ENCODE measurements around the gene NFIB.

The NFIB gene

DNA sequence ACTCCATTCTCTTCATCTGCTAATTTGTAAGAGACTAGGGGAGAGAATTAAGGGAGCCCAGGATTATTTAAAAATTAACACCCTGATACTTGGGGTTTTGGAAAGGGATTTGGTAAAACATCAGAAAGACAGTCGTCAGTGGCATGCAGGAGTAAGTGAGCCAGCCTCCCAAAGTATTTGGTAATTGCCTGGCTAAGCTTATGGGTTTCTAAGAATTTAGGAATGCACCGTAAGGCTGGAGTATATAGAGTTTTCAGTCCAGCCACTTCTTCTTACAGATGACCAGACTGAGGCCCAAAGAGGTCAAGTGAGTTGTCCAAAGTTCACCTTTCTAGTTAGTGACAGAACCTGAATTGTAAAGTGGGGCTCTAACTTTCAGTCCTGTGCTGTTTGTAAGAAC lies 25.8 kb upstream of the NFIB start:
- H3K27me3 Mint-ChIP-seq (ENCODE audit: low read depth) = peaks cover 10% of the 10 kb centered on the region
- H3K9me3 Mint-ChIP-seq = no peaks in the 10 kb centered on the region
- no peaks in the 10 kb centered on the region for H3K4me1 Mint-ChIP-seq (ENCODE audit: low read depth)
- H3K27ac Mint-ChIP-seq = no peak overlapping the region
- H3K36me3 Mint-ChIP-seq (ENCODE audit: low read depth) = no peaks in the 10 kb centered on the region
- H3K4me3 Mint-ChIP-seq = no peak overlapping the region

- Mint-ChIP-seq H3K27me3 (ENCODE audit: low read depth) (peaks cover 15% of the 10 kb centered on the region), H3K27ac (no peak overlapping the region), H3K36me3 (ENCODE audit: low read depth) (no peaks in the 10 kb centered on the region), H3K4me1 (ENCODE audit: low read depth) (no peaks in the 10 kb centered on the region), H3K4me3 (no peak overlapping the region), H3K9me3 (no peaks in the 10 kb centered on the region)
These were observed 23.7 kb upstream of the NFIB start for GRCh38 chr9:14337615-14338014.

DNA sequence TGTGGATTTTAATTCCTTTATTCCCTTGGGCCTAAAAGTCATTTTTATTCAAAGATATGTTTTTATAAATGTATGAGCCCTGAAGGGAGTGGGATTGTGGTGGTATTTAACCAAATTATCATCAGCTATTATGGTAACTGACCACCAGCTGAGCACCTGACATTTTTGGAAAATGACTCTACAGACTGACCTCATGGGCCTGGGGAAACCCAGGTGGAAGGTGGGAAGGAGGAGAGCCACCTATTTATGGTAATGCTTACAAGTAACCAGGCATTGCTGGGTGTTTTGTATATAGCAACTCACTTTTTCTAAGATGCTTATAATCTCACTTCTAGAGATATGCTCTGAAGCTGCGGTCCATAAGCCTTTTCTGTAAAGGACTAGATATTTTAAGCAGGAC lies 22.3 kb upstream of the NFIB start:
- Mint-ChIP-seq H3K27ac (no peak overlapping the region), H3K27me3 (ENCODE audit: low read depth) (peaks cover 16% of the 10 kb centered on the region), H3K4me3 (no peak overlapping the region), H3K9me3 (no peaks in the 10 kb centered on the region), H3K4me1 (ENCODE audit: low read depth) (no peaks in the 10 kb centered on the region), H3K36me3 (ENCODE audit: low read depth) (no peaks in the 10 kb centered on the region)

DNA sequence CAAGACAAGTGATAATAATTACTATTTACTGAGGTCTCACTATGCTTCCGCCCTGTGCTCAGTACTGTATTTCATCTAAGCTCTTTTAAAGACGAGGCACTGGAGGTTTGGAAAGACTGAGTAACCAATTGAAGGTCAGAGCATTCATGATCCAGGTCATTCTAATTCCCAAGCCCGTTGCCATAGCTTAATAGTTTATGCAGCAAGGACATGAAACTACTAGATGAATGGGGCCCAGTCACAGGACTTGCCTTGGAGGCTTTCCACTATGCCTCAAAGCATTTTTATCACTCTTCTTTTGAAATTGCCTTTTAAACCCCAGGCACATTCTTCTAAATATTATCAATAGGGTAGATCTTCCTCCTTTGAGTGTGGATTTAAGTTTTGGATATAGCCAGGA lies 17.2 kb upstream of the NFIB start:
- H3K27me3 Mint-ChIP-seq (ENCODE audit: low read depth) = peaks cover 42% of the 10 kb centered on the region
- H3K4me3 Mint-ChIP-seq = no peak overlapping the region
- H3K9me3 Mint-ChIP-seq = no peaks in the 10 kb centered on the region
- no peaks in the 10 kb centered on the region for H3K4me1 Mint-ChIP-seq (ENCODE audit: low read depth)
- no peak overlapping the region for H3K27ac Mint-ChIP-seq
- H3K36me3 Mint-ChIP-seq (ENCODE audit: low read depth) = no peaks in the 10 kb centered on the region

GRCh38 chr9:14327036-14327435 lies 13.1 kb upstream of the NFIB start:
- H3K4me1 Mint-ChIP-seq (ENCODE audit: low read depth) = peaks cover 5% of the 10 kb centered on the region
- H3K36me3 Mint-ChIP-seq (ENCODE audit: low read depth) = peaks cover 2% of the 10 kb centered on the region
- no peaks in the 10 kb centered on the region for H3K9me3 Mint-ChIP-seq
- peaks cover 54% of the 10 kb centered on the region for H3K27me3 Mint-ChIP-seq (ENCODE audit: low read depth)
- H3K27ac Mint-ChIP-seq = no peak overlapping the region
- no peak overlapping the region for H3K4me3 Mint-ChIP-seq

GRCh38 chr9:14326264-14326826 lies 12.4 kb upstream of the NFIB start:
- Mint-ChIP-seq H3K27me3 (ENCODE audit: low read depth) (peaks cover 59% of the 10 kb centered on the region), H3K36me3 (ENCODE audit: low read depth) (peaks cover 2% of the 10 kb centered on the region), H3K4me1 (ENCODE audit: low read depth) (peaks cover 9% of the 10 kb centered on the region), H3K9me3 (no peaks in the 10 kb centered on the region), H3K4me3 (no peak overlapping the region), H3K27ac (no peak overlapping the region)

- Mint-ChIP-seq H3K4me1 (ENCODE audit: low read depth) (peaks cover 9% of the 10 kb centered on the region), H3K27ac (no peak overlapping the region), H3K36me3 (ENCODE audit: low read depth) (peaks cover 2% of the 10 kb centered on the region), H3K4me3 (no peak overlapping the region), H3K9me3 (no peaks in the 10 kb centered on the region), H3K27me3 (ENCODE audit: low read depth) (peaks cover 62% of the 10 kb centered on the region)
These were observed 11.2 kb upstream of the NFIB start for GRCh38 chr9:14325147-14325546.

DNA sequence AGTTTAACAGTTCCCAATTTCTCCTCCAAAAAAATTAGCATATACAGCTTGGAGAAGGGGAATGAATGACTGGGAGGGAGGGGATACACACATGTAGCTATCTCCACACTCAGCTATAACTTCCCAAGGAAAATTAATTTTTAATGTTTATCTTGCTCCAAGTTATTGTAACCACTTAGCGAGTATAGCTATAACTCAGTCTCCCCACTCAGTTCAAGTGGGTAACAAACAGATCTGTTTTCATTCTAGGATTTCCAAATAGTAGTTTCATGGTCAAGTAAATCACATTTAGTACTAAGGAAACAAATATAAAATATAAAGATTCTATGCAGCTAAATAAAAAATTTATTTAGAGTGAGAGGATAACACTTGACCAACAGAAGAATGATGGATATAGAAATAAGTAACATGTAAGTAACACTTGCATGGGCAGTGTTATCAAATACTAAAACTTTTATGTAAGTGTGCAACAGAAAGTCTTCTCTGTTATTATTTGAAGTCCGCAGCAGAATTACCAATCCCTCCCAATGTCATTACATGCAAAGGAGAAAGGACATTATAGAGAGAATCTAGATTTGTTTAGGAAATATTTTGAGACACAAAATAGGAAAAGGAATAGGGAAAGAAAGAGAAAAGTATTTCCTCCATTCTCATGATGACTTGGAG lies 10.2 kb upstream of the NFIB start:
- peaks cover 61% of the 10 kb centered on the region for H3K27me3 Mint-ChIP-seq (ENCODE audit: low read depth)
- H3K36me3 Mint-ChIP-seq (ENCODE audit: low read depth) = peaks cover 2% of the 10 kb centered on the region
- no peaks in the 10 kb centered on the region for H3K9me3 Mint-ChIP-seq
- no peak overlapping the region for H3K4me3 Mint-ChIP-seq
- H3K27ac Mint-ChIP-seq = no peak overlapping the region
- H3K4me1 Mint-ChIP-seq (ENCODE audit: low read depth) = peaks cover 9% of the 10 kb centered on the region

GRCh38 chr9:14323083-14323971 lies 9.4 kb upstream of the NFIB start:
- Mint-ChIP-seq H3K9me3 (no peaks in the 10 kb centered on the region), H3K27me3 (ENCODE audit: low read depth) (peaks cover 65% of the 10 kb centered on the region), H3K4me1 (ENCODE audit: low read depth) (peaks cover 9% of the 10 kb centered on the region), H3K4me3 (peak overlapping the region; percentile 81), H3K27ac (peak overlapping the region; percentile 37), H3K36me3 (ENCODE audit: low read depth) (peaks cover 2% of the 10 kb centered on the region)

DNA sequence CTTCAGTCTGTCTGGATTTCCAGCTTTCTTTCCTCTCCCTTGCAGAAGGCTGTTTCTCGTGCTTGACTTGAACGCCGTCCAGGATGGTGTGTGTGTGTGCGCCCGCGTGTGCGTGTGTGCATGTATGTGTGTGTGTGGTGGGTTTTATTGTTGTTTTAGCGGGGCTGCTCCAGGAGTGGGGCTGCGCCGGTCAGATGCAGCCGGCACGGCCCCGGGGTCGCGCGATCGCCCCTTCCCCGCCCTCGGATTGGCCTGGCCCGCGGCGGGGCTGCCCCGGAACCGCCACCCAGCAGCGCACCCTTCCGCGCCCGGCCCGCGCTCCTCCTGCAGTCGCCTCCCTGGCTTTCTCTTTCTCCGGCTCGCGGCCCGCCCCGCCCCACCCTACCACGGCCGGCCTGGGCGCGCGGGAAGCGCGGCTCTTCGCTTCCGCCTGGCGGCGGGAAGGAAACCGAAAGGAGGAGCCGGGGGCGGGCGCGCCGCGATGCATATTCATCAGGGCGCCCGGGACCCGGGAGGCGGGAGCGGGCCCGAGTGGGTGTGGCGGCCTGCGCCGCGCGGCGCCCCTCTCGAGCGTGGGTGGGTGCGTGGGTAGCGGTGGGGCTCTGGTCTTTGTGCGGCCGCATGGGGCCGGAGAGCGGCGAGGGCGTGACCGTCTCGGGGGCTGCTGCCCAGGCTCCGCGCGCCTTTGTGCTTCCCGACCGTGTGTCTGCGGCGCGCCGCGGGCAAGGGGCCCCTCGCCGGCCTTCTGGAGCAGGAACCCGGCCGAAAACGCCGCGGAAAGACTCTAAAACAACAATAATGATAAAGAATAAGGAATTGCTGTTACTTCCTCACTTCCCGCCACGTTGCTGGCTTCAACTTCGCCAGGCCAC lies 8.5 kb upstream of the NFIB start:
- H3K4me3 Mint-ChIP-seq = peak overlapping the region; percentile 86
- H3K27me3 Mint-ChIP-seq (ENCODE audit: low read depth) = peaks cover 70% of the 10 kb centered on the region
- peaks cover 9% of the 10 kb centered on the region for H3K4me1 Mint-ChIP-seq (ENCODE audit: low read depth)
- peaks cover 2% of the 10 kb centered on the region for H3K36me3 Mint-ChIP-seq (ENCODE audit: low read depth)
- no peaks in the 10 kb centered on the region for H3K9me3 Mint-ChIP-seq
- H3K27ac Mint-ChIP-seq = peak overlapping the region; percentile 81

DNA sequence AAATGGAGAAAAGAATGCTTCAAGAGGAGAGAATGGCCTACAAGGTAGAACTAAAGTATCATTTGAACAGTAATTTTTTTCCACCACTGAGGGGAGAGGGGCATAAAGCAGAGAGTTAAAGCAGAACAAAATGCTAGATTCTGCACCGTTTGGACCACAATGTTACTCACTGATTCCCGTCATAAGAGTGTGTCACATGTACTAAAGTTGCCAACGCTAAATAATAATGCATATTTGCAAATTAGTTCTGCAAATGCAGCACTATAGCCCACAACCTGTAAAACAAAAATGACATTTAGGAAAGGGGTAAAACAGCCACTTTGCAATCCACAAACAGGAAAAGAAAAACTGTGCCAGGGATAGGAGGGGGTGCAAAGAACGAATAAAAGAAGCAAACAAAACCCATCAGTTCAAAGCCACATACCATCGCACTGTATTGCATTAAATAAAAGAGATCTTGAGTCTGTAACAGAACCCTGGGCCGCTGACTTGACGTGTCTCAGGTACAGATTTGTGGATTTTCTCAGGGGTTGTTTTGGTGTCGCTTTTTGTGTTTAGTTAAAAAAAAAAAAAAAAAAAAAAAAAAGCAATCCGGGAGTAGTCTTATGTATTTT lies 7.7 kb upstream of the NFIB start:
- no peaks in the 10 kb centered on the region for H3K9me3 Mint-ChIP-seq
- H3K27me3 Mint-ChIP-seq (ENCODE audit: low read depth) = peaks cover 70% of the 10 kb centered on the region
- H3K36me3 Mint-ChIP-seq (ENCODE audit: low read depth) = peaks cover 2% of the 10 kb centered on the region
- H3K27ac Mint-ChIP-seq = peak overlapping the region; percentile 81
- peaks cover 9% of the 10 kb centered on the region for H3K4me1 Mint-ChIP-seq (ENCODE audit: low read depth)
- peak overlapping the region; percentile 86 for H3K4me3 Mint-ChIP-seq

GRCh38 chr9:14320271-14321181 lies 6.6 kb upstream of the NFIB start:
- peak overlapping the region; percentile 38 for H3K4me3 Mint-ChIP-seq
- peaks cover 12% of the 10 kb centered on the region for H3K4me1 Mint-ChIP-seq (ENCODE audit: low read depth)
- no peak overlapping the region for H3K27ac Mint-ChIP-seq
- H3K36me3 Mint-ChIP-seq (ENCODE audit: low read depth) = peaks cover 2% of the 10 kb centered on the region
- H3K9me3 Mint-ChIP-seq = no peaks in the 10 kb centered on the region
- H3K27me3 Mint-ChIP-seq (ENCODE audit: low read depth) = peaks cover 72% of the 10 kb centered on the region

DNA sequence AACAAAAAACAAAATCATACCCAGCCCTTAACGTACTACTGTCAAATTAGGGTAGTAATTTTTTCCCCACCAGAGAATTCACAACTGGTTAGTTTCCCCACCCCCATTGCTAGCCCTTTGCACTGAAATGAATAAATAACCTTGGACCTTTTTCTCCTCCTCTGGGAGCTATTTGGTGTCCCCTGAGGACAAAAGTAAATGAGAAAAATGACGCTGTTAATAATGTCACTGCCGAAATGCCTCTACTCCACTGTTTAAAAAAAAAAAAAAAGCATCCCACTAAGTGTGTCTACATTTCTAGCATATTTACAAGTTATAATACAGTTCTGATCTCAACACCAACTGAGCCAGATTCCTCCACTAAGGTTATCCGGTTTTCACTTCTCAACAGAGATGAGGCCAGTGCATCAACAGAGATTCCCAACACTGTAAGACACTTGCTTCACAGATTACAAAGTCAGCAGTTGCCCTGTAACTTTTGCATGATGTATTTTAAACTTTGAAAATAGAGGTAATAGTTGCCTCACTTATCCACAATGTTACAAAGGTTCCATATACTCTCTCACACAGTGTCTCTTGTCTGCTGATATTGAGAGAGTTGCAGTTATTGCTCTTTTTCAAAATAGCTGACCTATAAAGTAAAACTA lies 5.1 kb upstream of the NFIB start:
- H3K27ac Mint-ChIP-seq = no peak overlapping the region
- H3K4me3 Mint-ChIP-seq = no peak overlapping the region
- no peaks in the 10 kb centered on the region for H3K9me3 Mint-ChIP-seq
- H3K36me3 Mint-ChIP-seq (ENCODE audit: low read depth) = peaks cover 2% of the 10 kb centered on the region
- H3K27me3 Mint-ChIP-seq (ENCODE audit: low read depth) = peaks cover 74% of the 10 kb centered on the region
- peaks cover 17% of the 10 kb centered on the region for H3K4me1 Mint-ChIP-seq (ENCODE audit: low read depth)
